Endothelial cell (in vitro differentiated cells): ENCODE data around the gene EHBP1. TPM values are rescaled to one million over a fixed set of nuclear protein-coding genes. Genes with fewer than 3 reads are reported as not detected.
"Not testable (repeated sequence)": the region's sequence is repeated elsewhere in the genome, so short reads cannot be mapped to it uniquely, and the experiment has no call there.

Experiments
- DNase-seq: peaks from one replicate; pipeline ENCODE4 v3.0.0; 2021; ENCODE audit warnings: low spot score
- H3K27ac Mint-ChIP-seq: one replicate; pipeline ENCODE4 v1.8.0; 2021; ENCODE audit warnings: mixed read lengths, inconsistent platforms; ENCODE audit not compliant: unreplicated experiment
- H3K27me3 Mint-ChIP-seq: one replicate; pipeline ENCODE4 v1.8.0; 2021; ENCODE audit warnings: mild to moderate bottlenecking, moderate library complexity, mixed read lengths, inconsistent platforms; ENCODE audit not compliant: unreplicated experiment
- H3K36me3 Mint-ChIP-seq: one replicate; pipeline ENCODE4 v1.8.0; 2021; ENCODE audit warnings: mild to moderate bottlenecking, low read depth, mixed read lengths, inconsistent platforms; ENCODE audit not compliant: unreplicated experiment
- H3K4me1 Mint-ChIP-seq: one replicate; pipeline ENCODE4 v1.8.0; 2021; ENCODE audit warnings: mild to moderate bottlenecking, mixed read lengths, inconsistent platforms; ENCODE audit not compliant: unreplicated experiment
- H3K4me3 Mint-ChIP-seq: one replicate; pipeline ENCODE4 v1.8.0; 2021; ENCODE audit warnings: mild to moderate bottlenecking, mixed read lengths, inconsistent platforms; ENCODE audit not compliant: unreplicated experiment
- H3K9me3 Mint-ChIP-seq: one replicate; pipeline ENCODE4 v1.8.0; 2021; ENCODE audit warnings: mixed read lengths, inconsistent platforms; ENCODE audit not compliant: unreplicated experiment
- CTCF ChIP-seq: fragments of 200-600 bp; sonication (generic); IDR thresholded peaks from one replicate; pipeline ENCODE4 v1.5.0; 2021; ENCODE audit warnings: antibody characterized with exemption; ENCODE audit not compliant: unreplicated experiment
- total RNA-seq: library from RNA; stranded (reverse); fragmentation: NEBNext Ultra II Directional; extraction: Animal tissue kit (Norgen Biotek cat#: 25700); gene quantifications from one replicate; pipeline ENCODE4 v1.2.1, GENCODE V29; 2021; ENCODE audit not compliant: unreplicated experiment

The EHBP1 gene
- total RNA-seq, 1 donor from 2014 or later: 54.4 TPM

GRCh38 chr2:63009490-63009889 is 304.0 kb downstream of the EHBP1 start:
- no peak for DNase-seq
- TF ChIP-seq CTCF: no peak
- Mint-ChIP-seq H3K9me3 (no peaks in the 10 kb centered on the region), H3K4me1 (no peaks in the 10 kb centered on the region), H3K4me3 (no peak overlapping the region), H3K27me3 (no peaks in the 10 kb centered on the region), H3K36me3 (peaks cover 3% of the 10 kb centered on the region), H3K27ac (no peak overlapping the region)

GRCh38 chr2:63012541-63012940 is 307.0 kb downstream of the EHBP1 start:
- DNase-seq: no peak
- Mint-ChIP-seq H3K27me3 (no peaks in the 10 kb centered on the region), H3K9me3 (no peaks in the 10 kb centered on the region), H3K4me3 (no peak overlapping the region), H3K36me3 (peaks cover 3% of the 10 kb centered on the region), H3K4me1 (no peaks in the 10 kb centered on the region), H3K27ac (no peak overlapping the region)
- no peak for TF ChIP-seq CTCF

GRCh38 chr2:63013438-63013837 is 307.9 kb downstream of the EHBP1 start:
- Mint-ChIP-seq H3K4me1 (no peaks in the 10 kb centered on the region), H3K36me3 (peaks cover 3% of the 10 kb centered on the region), H3K27me3 (no peaks in the 10 kb centered on the region), H3K27ac (no peak overlapping the region), H3K4me3 (no peak overlapping the region), H3K9me3 (no peaks in the 10 kb centered on the region)
- no peak for TF ChIP-seq CTCF
- DNase-seq: no peak

GRCh38 chr2:63015389-63015788 is 309.9 kb downstream of the EHBP1 start:
- no peaks in the 10 kb centered on the region for H3K4me1 Mint-ChIP-seq
- no peaks in the 10 kb centered on the region for H3K27me3 Mint-ChIP-seq
- H3K9me3 Mint-ChIP-seq: no peaks in the 10 kb centered on the region
- DNase-seq: no peak
- no peak overlapping the region for H3K4me3 Mint-ChIP-seq
- no peak overlapping the region for H3K27ac Mint-ChIP-seq
- TF ChIP-seq CTCF: no peak
- peaks cover 3% of the 10 kb centered on the region for H3K36me3 Mint-ChIP-seq

- no peak for DNase-seq
- Mint-ChIP-seq H3K4me1 (peaks cover 5% of the 10 kb centered on the region), H3K27me3 (peaks cover 1% of the 10 kb centered on the region), H3K36me3 (peaks cover 8% of the 10 kb centered on the region), H3K27ac (no peak overlapping the region), H3K9me3 (no peaks in the 10 kb centered on the region), H3K4me3 (no peak overlapping the region)
- no peak for TF ChIP-seq CTCF
These were observed 312.9 kb downstream of the EHBP1 start for GRCh38 chr2:63018439-63018838.

GRCh38 chr2:63019686-63020085 is 314.2 kb downstream of the EHBP1 start:
- H3K27me3 Mint-ChIP-seq, H3K27ac Mint-ChIP-seq, H3K9me3 Mint-ChIP-seq, H3K4me1 Mint-ChIP-seq, DNase-seq, H3K4me3 Mint-ChIP-seq, H3K36me3 Mint-ChIP-seq: not testable (repeated sequence)
